ENCODE results near the gene BSPH1.
"Not testable (repeated sequence)": the region's sequence is repeated elsewhere in the genome, so short reads cannot be mapped to it uniquely, and the experiment has no call there.

BSPH1 gene

GRCh38 chr19:47992070-47992469, at the start of gene BSPH1:
Gene BSPH1, minus strand, starts transcription at chr19:47992170. Its CDS starts 89 bp downstream, at chr19:47992081.
- DNase-seq (ENCODE audit: low read depth in 1 of 2, low spot score in 1 of 2), result no peak

- DNase-seq (ENCODE audit: low read depth in 1 of 2, low spot score in 1 of 2), result no peak
These were observed 44.8 kb upstream of the BSPH1 start for GRCh38 chr19:48036765-48037164.

GRCh38 chr19:48033604-48034003, 41.6 kb upstream of the BSPH1 start:
- no peak for DNase-seq (ENCODE audit: low read depth in 1 of 2, low spot score in 1 of 2)

GRCh38 chr19:48030073-48030472, 38.1 kb upstream of the BSPH1 start:
- DNase-seq (ENCODE audit: low read depth in 1 of 2, low spot score in 1 of 2), result no peak

- no peak for DNase-seq (ENCODE audit: low read depth in 1 of 2, low spot score in 1 of 2)
These were observed 37.5 kb upstream of the BSPH1 start for GRCh38 chr19:48029431-48029830.

GRCh38 chr19:48025480-48025879, 33.5 kb upstream of the BSPH1 start:
- DNase-seq (ENCODE audit: low read depth in 1 of 2, low spot score in 1 of 2), result no peak

- no peak for DNase-seq (ENCODE audit: low read depth in 1 of 2, low spot score in 1 of 2)
These were observed 31.5 kb upstream of the BSPH1 start for GRCh38 chr19:48023518-48023917.

GRCh38 chr19:48023011-48023410, 31.0 kb upstream of the BSPH1 start:
- DNase-seq (ENCODE audit: low read depth in 1 of 2, low spot score in 1 of 2), result no peak

- no peak for DNase-seq (ENCODE audit: low read depth in 1 of 2, low spot score in 1 of 2)
These were observed 28.7 kb upstream of the BSPH1 start for GRCh38 chr19:48020686-48021085.

- DNase-seq (ENCODE audit: low read depth in 1 of 2, low spot score in 1 of 2), result no peak
These were observed 19.2 kb upstream of the BSPH1 start for GRCh38 chr19:48010932-48011758.

GRCh38 chr19:48006762-48007161, 14.8 kb upstream of the BSPH1 start:
- no peak for DNase-seq (ENCODE audit: low read depth in 1 of 2, low spot score in 1 of 2)

- DNase-seq (ENCODE audit: low read depth in 1 of 2, low spot score in 1 of 2), result no peak
These were observed 12.3 kb upstream of the BSPH1 start for GRCh38 chr19:48004236-48004635.

GRCh38 chr19:48000846-48001245, 8.9 kb upstream of the BSPH1 start:
- no peak for DNase-seq (ENCODE audit: low read depth in 1 of 2, low spot score in 1 of 2)

GRCh38 chr19:47998800-47999199, 6.8 kb upstream of the BSPH1 start:
- DNase-seq (ENCODE audit: low read depth in 1 of 2, low spot score in 1 of 2), result no peak

GRCh38 chr19:47996230-47996727, 4.3 kb upstream of the BSPH1 start:
- DNase-seq (ENCODE audit: low read depth in 1 of 2, low spot score in 1 of 2), result no peak

GRCh38 chr19:47994209-47994802, 2.3 kb upstream of the BSPH1 start, which contains the start of gene ELSPBP1:
Gene ELSPBP1, plus strand, starts transcription at chr19:47994632. Its CDS starts 14,036 bp downstream, at chr19:48008668.
- no peak for DNase-seq (ENCODE audit: low read depth in 1 of 2, low spot score in 1 of 2)

- no peak for DNase-seq (ENCODE audit: low read depth in 1 of 2, low spot score in 1 of 2)
These were observed 670 bp downstream of the BSPH1 start for GRCh38 chr19:47991191-47991808.

- DNase-seq (ENCODE audit: low read depth in 1 of 2, low spot score in 1 of 2), result no peak
These were observed 18.4 kb downstream of the BSPH1 start for GRCh38 chr19:47973529-47973928.

GRCh38 chr19:47955936-47956335, 36.0 kb downstream of the BSPH1 start:
- not testable (repeated sequence) for DNase-seq (ENCODE audit: low read depth in 1 of 2, low spot score in 1 of 2)

GRCh38 chr19:47952132-47952531, 39.8 kb downstream of the BSPH1 start:
- not testable (repeated sequence) for DNase-seq (ENCODE audit: low read depth in 1 of 2, low spot score in 1 of 2)

GRCh38 chr19:47949852-47950521, 42.0 kb downstream of the BSPH1 start:
- DNase-seq (ENCODE audit: low read depth in 1 of 2, low spot score in 1 of 2), result peak in 1 of 2 donors; percentile 8
